BE2C (cell line): ENCODE data around the gene PPP1R26.

Experiments used
- DNase-seq: peaks from one replicate; pipeline ENCODE4 v3.0.0-alpha.2; 2020
- H3K27me3 ChIP-seq: fragments of 250-450 bp; sonication (Bioruptor Pico); 2 replicates; pipeline ENCODE4 v1.5.1; 2020; ENCODE audit warnings: mild to moderate bottlenecking
- H3K36me3 ChIP-seq: fragments of 250-450 bp; sonication (Bioruptor Pico); 2 replicates; pipeline ENCODE4 v1.5.1; 2020; ENCODE audit warnings: mild to moderate bottlenecking
- H3K4me1 ChIP-seq: fragments of 250-450 bp; sonication (Bioruptor Pico); 2 replicates; pipeline ENCODE4 v1.5.1; 2020
- H3K4me3 ChIP-seq: 2 replicates; pipeline ENCODE4 v1.5.1; 2011; ENCODE audit warnings: low read depth, low read length
- H3K9me3 ChIP-seq: fragments of 250-450 bp; sonication (Bioruptor Pico); 2 replicates; pipeline ENCODE4 v1.5.1; 2020
- CTCF ChIP-seq: IDR thresholded peaks from 2 replicates; pipeline ENCODE4 v1.5.1; 2012; ENCODE audit warnings: mild to moderate bottlenecking, low read depth, low read length

Gene PPP1R26

GRCh38 chr9:135490166-135490870 is 10.7 kb downstream of the PPP1R26 start:
- DNase-seq = no peak
- no peaks in the 10 kb centered on the region for H3K36me3 ChIP-seq
- no peak overlapping the region for H3K4me3 ChIP-seq
- TF ChIP-seq CTCF = no peak
- H3K4me1 ChIP-seq = no peaks in the 10 kb centered on the region
- H3K9me3 ChIP-seq = no peaks in the 10 kb centered on the region
- H3K27me3 ChIP-seq = no peaks in the 10 kb centered on the region

GRCh38 chr9:135490980-135491464 is 11.4 kb downstream of the PPP1R26 start:
- Histone ChIP-seq H3K9me3 (no peaks in the 10 kb centered on the region), H3K36me3 (no peaks in the 10 kb centered on the region), H3K4me1 (no peaks in the 10 kb centered on the region), H3K27me3 (no peaks in the 10 kb centered on the region), H3K4me3 (no peak overlapping the region)
- DNase-seq = no peak
- no peak for TF ChIP-seq CTCF

- Histone ChIP-seq H3K4me1 (no peaks in the 10 kb centered on the region), H3K36me3 (no peaks in the 10 kb centered on the region), H3K9me3 (no peaks in the 10 kb centered on the region), H3K4me3 (no peak overlapping the region), H3K27me3 (no peaks in the 10 kb centered on the region)
- no peak for DNase-seq
- no peak for TF ChIP-seq CTCF
These were observed 12.2 kb downstream of the PPP1R26 start for GRCh38 chr9:135491764-135492163.

GRCh38 chr9:135492886-135493669 is 13.5 kb downstream of the PPP1R26 start:
- no peak for TF ChIP-seq CTCF
- no peaks in the 10 kb centered on the region for H3K9me3 ChIP-seq
- H3K4me3 ChIP-seq = no peak overlapping the region
- H3K4me1 ChIP-seq = no peaks in the 10 kb centered on the region
- DNase-seq = no peak
- no peaks in the 10 kb centered on the region for H3K36me3 ChIP-seq
- H3K27me3 ChIP-seq = no peaks in the 10 kb centered on the region

GRCh38 chr9:135494791-135495559 is 15.4 kb downstream of the PPP1R26 start:
- Histone ChIP-seq H3K4me3 (no peak overlapping the region), H3K4me1 (no peaks in the 10 kb centered on the region), H3K27me3 (no peaks in the 10 kb centered on the region), H3K36me3 (no peaks in the 10 kb centered on the region), H3K9me3 (no peaks in the 10 kb centered on the region)
- no peak for DNase-seq
- TF ChIP-seq CTCF = no peak
